8988T (cell line): ENCODE data around the gene NDUFB8.
"Not testable (repeated sequence)": the region's sequence is repeated elsewhere in the genome, so short reads cannot be mapped to it uniquely, and the experiment has no call there.

Experiments
- DNase-seq: peaks from one replicate; pipeline ENCODE4 v3.0.0; 2011

NDUFB8 gene

DNA sequence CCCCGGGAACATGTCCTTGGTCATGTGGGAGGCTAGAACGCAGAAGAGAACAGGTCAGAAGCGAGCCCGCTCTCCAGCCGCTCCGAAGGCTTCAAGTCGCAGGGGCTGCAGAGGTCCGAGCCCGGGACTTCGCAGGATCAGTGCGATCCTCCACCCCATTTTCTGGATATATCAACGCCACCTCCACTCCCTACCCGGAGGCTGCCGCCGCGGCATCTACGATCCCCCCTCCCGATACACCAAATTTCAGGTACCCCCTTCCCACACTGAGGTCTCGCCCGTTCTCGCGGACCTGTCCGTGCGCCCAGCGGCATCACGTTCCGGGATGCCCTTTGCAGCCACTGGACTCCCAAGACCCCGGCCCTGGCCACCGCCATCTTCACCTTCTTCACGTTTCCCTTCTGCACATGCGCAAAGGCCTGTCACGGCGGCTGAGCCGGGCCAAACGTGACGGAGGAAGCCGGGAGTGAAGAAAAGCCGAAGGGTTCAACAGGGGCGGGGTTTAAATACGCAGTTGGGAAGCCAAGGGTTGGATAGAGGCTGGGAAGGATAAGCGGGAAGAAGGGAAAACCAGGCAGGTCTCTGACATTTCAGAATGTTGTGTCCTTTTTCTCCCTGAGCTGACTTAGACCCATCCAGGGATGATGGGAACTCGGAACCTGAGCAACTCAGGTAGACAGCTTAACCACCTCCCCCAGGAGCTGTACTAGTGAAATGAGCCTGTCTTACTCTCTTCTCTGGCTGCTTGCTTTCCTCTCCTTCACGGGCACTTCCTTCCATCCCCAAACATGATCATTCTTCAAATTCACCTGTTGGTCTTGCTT lies at the start of gene NDUFB8:
Gene NDUFB8 (minus strand): TSS at position 397 of the 824 bp plus-strand sequence. CDS start 20 bp downstream, at position 377.
- peak; percentile 63 for DNase-seq

- DNase-seq = no peak
Observed at GRCh38 chr10:100576282-100576635, 46.6 kb upstream of the NDUFB8 start.

DNA sequence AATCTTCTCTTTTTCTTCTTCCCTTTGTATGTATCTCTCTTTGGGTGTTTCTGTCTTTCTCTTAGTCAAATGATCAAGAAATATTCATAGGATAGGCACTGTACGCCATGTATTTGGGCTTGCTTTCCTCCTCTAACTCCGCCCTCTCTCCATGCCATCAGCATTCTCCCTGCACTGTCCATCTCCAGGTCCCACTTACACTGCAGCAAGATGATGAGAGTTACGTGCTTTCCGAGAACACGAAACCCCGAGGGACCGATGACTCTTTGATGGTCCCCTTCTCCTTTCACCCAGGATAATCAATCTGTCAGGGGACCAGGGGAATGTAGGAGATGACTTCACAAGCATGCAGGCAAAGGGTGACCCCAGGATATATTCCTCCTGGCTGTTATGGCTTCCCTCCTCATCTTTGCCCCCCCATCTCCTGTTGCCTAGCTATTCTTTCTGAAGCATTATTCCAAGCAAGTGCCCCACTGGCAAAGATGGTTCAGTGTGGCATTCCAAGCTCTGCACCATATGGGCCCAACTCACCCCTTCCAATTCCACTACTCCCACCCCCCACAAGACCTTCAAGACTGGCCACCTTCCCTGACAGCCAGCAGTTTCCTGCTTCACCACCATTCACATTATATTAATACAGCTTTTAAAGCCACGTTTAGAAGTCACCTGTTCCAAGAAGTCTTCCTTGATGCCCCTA lies 46.1 kb upstream of the NDUFB8 start:
- no peak for DNase-seq

- not testable (repeated sequence) for DNase-seq
Observed at GRCh38 chr10:100575146-100575545, 45.5 kb upstream of the NDUFB8 start.

DNA sequence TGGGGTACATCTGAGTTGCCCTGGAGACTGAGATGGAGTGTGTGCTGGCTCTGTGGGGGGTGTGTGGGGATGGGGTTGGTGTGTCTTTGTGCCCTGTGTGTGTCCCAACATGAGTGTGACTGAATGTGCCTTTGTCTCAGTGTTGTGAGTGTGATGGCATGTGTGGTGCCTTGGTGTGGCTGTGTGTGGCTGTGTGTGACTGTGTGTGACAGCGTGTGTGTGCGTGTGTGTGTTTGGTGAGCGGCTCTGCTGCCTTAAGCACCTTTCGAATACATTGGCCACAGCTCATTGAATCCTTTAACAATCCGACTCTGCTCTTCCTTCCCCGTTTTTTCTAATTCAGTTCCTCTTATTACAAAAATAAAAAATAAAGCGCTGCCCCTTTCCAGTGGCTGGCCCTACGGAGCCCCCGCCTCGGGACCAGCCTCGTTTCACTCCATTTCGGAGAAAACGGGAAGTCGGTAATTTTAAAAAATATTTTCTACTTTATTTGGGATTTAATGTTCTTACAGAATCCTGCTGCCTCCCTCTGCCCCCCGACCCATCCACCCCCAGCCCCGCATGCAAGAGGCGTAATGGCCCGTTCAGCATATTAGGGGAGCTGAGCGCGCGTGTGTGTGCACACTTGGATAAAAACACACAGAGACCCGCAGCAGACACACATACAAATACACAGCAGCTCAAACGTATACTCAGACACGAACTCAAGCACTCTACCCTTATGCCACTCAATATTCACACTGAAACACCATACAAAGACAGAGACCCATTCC lies 41.6 kb upstream of the NDUFB8 start:
- no peak for DNase-seq

GRCh38 chr10:100570506-100570905 lies 40.8 kb upstream of the NDUFB8 start:
- no peak for DNase-seq

GRCh38 chr10:100569687-100570481 lies 40.2 kb upstream of the NDUFB8 start:
- DNase-seq = no peak

GRCh38 chr10:100568912-100569311 lies 39.2 kb upstream of the NDUFB8 start:
- no peak for DNase-seq

DNA sequence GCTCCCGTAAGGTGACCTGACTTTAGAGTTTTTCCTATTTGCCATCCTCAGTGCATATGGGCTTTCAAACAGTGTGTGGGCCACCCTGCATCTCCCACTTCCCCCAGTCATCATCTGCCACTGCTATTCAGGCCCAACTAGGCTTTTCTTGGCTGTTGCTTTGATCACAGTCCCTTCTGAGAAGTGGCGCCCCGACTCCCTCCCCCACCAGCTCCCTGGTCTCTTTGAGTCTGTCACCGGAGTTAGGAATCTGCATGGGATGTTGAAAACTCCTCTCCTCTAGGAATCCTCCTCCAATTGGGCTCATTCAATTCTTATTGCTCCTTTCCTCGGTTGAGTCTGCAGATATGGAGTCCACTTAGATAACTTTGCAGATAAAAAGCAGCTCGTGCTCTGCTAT lies 38.2 kb upstream of the NDUFB8 start:
- no peak for DNase-seq

- DNase-seq = no peak
Observed at GRCh38 chr10:100567249-100567648, 37.6 kb upstream of the NDUFB8 start.

GRCh38 chr10:100566561-100566960 lies 36.9 kb upstream of the NDUFB8 start:
- no peak for DNase-seq

DNA sequence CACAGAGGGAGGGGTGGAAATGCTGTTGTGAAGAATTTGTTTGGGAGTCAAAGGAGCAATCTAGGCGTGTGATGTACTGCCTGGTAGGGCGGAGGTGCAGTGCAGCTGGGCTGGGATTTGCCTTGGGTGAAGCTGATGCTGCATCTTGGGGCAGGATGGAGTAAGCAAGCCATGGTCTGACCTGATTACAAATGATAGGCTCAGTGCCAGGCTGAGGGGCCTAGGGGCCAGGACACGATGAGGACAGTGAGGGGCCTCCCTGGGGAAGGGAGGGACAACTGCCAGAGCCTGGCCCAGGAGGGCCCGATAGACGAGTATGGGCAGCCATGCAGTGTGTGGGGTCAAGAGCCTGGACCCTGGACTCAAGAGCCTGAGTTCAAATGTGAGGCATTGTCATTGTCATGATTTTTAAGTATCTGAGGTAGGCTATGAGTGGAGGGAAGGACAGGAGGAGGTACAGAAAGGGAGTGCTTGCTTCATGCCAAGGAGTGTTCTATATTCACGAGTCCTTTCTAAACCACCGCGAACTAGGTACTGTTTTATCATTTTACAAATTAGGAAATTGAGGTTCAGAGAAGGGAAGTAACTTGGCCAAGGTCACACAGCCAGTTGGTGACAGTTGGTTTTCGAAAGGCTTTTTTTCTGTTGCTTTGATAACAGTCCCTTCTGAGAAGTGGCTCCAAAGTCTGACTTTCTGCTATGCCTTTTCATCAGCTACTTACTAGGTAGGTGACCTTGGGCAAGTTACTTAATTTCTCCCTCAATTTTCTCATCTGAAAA lies 35.7 kb upstream of the NDUFB8 start:
- DNase-seq = no peak

DNA sequence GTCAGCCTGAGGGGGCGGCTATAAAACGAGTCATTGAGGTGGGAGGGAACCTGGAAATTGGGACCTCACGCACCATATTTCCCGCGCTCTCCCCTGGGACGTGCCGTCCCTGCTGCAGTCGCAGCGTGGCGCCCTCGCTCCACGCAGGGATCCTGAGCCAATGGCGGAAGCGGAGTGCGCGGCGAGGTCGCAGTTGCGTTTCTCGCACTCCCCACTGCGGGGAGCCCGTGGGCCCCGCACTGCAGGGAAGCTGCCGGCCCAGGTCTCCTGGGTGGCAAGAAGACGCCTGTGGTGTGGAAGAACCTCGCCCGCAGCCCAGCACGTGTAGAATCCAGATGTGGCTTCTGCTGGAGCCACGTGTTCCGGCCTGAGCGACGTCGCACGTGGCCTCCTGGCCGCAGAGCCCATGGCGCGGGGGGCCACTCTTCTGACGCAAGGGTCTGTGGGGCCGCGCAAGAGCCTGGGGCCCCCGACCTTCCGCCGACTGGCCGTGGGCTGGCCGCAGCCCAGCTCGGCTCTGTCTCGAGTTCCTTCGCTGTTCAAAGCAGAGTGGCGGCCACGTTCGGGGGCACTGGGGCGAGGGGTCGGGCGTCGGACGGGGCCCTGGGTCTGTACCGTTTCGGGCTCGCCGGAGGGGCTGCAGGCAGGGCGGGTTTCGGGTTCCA lies 32.5 kb upstream of the NDUFB8 start:
- peak; percentile 78 for DNase-seq

- DNase-seq = no peak
Observed at GRCh38 chr10:100561005-100561404, 31.3 kb upstream of the NDUFB8 start.

DNA sequence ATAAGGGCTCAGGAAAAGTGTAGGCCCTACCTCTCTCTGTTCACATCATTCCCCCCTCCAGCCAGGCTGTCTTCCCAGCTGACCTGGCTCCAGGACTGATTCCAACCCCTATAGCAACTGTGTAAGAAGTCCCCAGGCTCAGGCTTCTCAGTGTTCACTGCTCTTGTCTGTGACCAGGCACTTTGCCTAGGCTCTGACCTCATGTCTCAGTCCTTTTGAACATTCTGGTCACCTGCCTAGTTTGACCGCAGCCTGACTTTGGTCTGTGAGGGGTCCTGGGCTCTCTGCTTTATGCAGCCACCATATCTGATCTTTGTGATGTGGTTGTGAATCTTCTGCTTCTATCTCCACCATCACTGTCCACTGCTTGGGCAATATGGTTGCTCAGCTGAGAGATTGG lies 30.6 kb upstream of the NDUFB8 start:
- DNase-seq = no peak

- DNase-seq = no peak
Observed at GRCh38 chr10:100554902-100555301, 25.2 kb upstream of the NDUFB8 start.

- DNase-seq = no peak
Observed at GRCh38 chr10:100553929-100554328, 24.3 kb upstream of the NDUFB8 start.

GRCh38 chr10:100551738-100552137 lies 22.1 kb upstream of the NDUFB8 start:
- DNase-seq = no peak

- DNase-seq = no peak
Observed at GRCh38 chr10:100551196-100551595, 21.5 kb upstream of the NDUFB8 start.

DNA sequence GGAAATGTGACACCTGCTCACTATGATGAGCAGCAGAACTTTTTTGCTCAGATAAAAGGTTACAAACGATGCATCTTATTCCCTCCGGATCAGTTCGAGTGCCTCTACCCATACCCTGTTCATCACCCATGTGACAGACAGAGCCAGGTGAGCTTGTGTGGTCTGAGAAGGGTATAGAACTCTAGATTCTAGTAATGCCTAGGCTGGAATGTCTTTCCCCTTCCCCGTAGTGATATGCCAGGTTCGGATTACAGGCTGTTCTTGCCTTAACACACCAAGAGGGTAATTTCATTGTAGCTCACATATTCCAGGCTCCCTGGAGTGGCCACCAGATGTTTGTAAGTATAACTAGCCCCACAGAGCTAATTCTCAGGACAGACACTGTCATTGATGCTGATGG lies 15.3 kb upstream of the NDUFB8 start:
- DNase-seq = no peak

DNA sequence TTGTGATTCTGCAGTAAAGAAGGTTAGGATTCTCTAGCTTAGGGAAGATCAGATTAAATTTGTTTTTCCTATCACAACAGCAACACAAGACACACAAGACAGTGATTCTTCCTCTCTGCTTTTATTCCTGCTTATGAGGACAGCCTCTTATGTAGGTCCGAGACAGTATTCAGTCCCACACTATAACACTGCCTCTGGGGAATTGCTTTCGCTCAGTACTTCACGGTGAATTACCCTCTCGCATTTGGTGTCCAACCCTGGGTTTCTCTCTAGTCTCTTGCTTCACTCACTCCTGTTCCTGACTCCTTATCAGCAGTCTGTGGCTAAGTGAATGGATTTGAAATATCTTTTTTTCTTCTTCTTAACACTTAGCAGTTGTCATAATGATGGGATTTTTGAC lies 7.8 kb upstream of the NDUFB8 start:
- no peak for DNase-seq
